ENCODE data around the gene STRA6.

DNA sequence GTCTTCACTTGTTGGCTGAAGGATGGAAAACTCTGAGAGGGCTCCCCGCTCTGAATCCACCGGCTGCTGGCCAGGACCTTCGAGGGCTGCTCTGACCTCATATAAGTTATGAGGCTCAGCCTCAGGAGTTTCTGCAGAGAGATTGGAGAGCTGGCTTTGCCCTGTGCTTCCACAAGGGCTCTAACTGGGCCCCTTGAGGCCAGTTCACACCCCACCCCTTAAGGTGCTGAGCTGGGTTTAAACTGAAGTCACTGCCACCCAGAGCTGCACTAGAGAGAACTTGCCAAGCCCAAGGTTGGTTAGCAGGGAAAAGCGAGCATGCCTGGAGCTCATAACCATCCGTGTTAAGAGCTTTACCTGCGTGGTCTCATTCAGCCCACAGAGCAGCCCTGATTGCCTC is 30.8 kb upstream of the STRA6 start:
- no peak for TF ChIP-seq JUNB (IDR thresholded peaks at IDR 0.05)
- TF ChIP-seq, protein P1, sequence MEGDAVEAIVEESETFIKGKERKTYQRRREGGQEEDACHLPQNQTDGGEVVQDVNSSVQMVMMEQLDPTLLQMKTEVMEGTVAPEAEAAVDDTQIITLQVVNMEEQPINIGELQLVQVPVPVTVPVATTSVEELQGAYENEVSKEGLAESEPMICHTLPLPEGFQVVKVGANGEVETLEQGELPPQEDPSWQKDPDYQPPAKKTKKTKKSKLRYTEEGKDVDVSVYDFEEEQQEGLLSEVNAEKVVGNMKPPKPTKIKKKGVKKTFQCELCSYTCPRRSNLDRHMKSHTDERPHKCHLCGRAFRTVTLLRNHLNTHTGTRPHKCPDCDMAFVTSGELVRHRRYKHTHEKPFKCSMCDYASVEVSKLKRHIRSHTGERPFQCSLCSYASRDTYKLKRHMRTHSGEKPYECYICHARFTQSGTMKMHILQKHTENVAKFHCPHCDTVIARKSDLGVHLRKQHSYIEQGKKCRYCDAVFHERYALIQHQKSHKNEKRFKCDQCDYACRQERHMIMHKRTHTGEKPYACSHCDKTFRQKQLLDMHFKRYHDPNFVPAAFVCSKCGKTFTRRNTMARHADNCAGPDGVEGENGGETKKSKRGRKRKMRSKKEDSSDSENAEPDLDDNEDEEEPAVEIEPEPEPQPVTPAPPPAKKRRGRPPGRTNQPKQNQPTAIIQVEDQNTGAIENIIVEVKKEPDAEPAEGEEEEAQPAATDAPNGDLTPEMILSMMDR (IDR thresholded peaks at IDR 0.05) = no peak
- no peak for TF ChIP-seq MYC (IDR thresholded peaks at IDR 0.05; ENCODE audit: borderline replicate concordance, low read length)
- TF ChIP-seq RFX5 (IDR thresholded peaks at IDR 0.05) = no peak
- no peak for TF ChIP-seq REST (IDR thresholded peaks at IDR 0.05)
- no peak for TF ChIP-seq RAD21 (conservative IDR thresholded peaks at IDR 0.05 in 1 of 2, IDR thresholded peaks at IDR 0.05 in 1 of 2)
